22Rv1 (cell line): ENCODE data around the gene PCBP1.

Experiments used
- CTCF ChIP-seq: fragments of 450-650 bp; IDR thresholded peaks from 2 replicates; pipeline ENCODE4 v1.5.1; 2017; ENCODE audit warnings: mild to moderate bottlenecking
- ZFX ChIP-seq: fragments of 450-650 bp; IDR thresholded peaks from 2 replicates; pipeline ENCODE4 v1.6.1; 2017; ENCODE audit warnings: antibody characterized with exemption, borderline replicate concordance

- no peak for TF ChIP-seq CTCF
- no peak for TF ChIP-seq ZFX
Measured at GRCh38 chr2:70111752-70112591, 24.7 kb downstream of the PCBP1 start.
